ENCODE results near the gene METTL21C.

- TF ChIP-seq, protein P1, sequence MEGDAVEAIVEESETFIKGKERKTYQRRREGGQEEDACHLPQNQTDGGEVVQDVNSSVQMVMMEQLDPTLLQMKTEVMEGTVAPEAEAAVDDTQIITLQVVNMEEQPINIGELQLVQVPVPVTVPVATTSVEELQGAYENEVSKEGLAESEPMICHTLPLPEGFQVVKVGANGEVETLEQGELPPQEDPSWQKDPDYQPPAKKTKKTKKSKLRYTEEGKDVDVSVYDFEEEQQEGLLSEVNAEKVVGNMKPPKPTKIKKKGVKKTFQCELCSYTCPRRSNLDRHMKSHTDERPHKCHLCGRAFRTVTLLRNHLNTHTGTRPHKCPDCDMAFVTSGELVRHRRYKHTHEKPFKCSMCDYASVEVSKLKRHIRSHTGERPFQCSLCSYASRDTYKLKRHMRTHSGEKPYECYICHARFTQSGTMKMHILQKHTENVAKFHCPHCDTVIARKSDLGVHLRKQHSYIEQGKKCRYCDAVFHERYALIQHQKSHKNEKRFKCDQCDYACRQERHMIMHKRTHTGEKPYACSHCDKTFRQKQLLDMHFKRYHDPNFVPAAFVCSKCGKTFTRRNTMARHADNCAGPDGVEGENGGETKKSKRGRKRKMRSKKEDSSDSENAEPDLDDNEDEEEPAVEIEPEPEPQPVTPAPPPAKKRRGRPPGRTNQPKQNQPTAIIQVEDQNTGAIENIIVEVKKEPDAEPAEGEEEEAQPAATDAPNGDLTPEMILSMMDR (IDR thresholded peaks at IDR 0.05; ENCODE audit: insufficient read depth, low read length, poor library complexity, severe bottlenecking), result no peak
- TF ChIP-seq EZH2phosphoT487 (conservative IDR thresholded peaks at IDR 0.05; ENCODE audit: low read length), result no peak
These were observed 52.8 kb downstream of the METTL21C start for GRCh38 chr13:102642029-102642428.

Measured in SU-DHL-6 (cell line).